K562 (cell line): ENCODE measurements around the gene NCBP2. TPM values are rescaled to one million over a fixed set of nuclear protein-coding genes. Genes with fewer than 3 reads are reported as not detected.

ENCODE experiments used
- ATAC-seq: fragments of 200-7000 bp; cut with Tn5 transposase; 3 replicates; pipeline ENCODE4 v1.9.1; 2020; ENCODE audit warnings: moderate library complexity
- BruUV-seq: library from RNA; stranded (reverse); fragments of 400-500 nt; replicated peaks from 2 replicates; lab custom pipeline; 2021; lab: Mats Ljungman, UMichigan
- CTCF ChIA-PET: fragments of 300-600 bp; formaldehyde crosslinking; extraction: SDS; loops from one replicate; lab custom pipeline; 2021; ENCODE audit warnings: low intra/inter-chr PET ratio; lab: Yijun Ruan, JAX
- POLR2A ChIA-PET: fragments of 300-600, 350-650 bp; sonication (Branson Sonifier 250); formaldehyde crosslinking; extraction: SDS; loops from one replicate; lab custom pipeline; 2021; ENCODE audit warnings: antibody characterized with exemption, inconsistent platforms; lab: Yijun Ruan, JAX
- DNase-seq, 4 experiments: peaks; one replicate each; pipeline versions ENCODE4 v3.0.0 to v3.0.0-alpha.2; 2011 to 2018; ENCODE audit warnings: low spot score in 3 of 4, mixed read lengths in 3 of 4; ENCODE audit errors: extremely low read depth in 1 of 4
- FAIRE-seq: peaks from 2 replicates; lab custom pipeline; 2011; peaks lifted over from hg19 to GRCh38; lab: Jason Lieb, UNC
- H2AFZ ChIP-seq: 2 replicates; pipeline ENCODE4 v1.6.0; 2011; ENCODE audit warnings: low read depth, low read length, control low read depth, inconsistent platforms
- H3K27ac ChIP-seq: fragments of 200-600 bp; 3 replicates; pipeline ENCODE4 v1.8.0; 2011; ENCODE audit warnings: low read depth, mild to moderate bottlenecking, control low read depth, inconsistent platforms, low read length, moderate library complexity, mixed read lengths; ENCODE audit errors: extremely low read depth
- H3K27me3 ChIP-seq, 2 experiments: fragments of 300-600 bp in 1 of 2; 2 replicates in 1 of 2; 3 replicates in 1 of 2; pipeline versions ENCODE4 v1.6.0 to v1.8.0; 2011; ENCODE audit warnings: inconsistent platforms in 2 of 2, low read length in 2 of 2, mild to moderate bottlenecking in 1 of 2, mixed read lengths in 1 of 2, moderate library complexity in 1 of 2; ENCODE audit not compliant: control insufficient read depth in 2 of 2, insufficient read depth in 2 of 2
- H3K36me3 ChIP-seq: fragments of 300-600 bp; 3 replicates; pipeline ENCODE4 v1.8.0; 2011; ENCODE audit warnings: mild to moderate bottlenecking, low read length, inconsistent platforms; ENCODE audit not compliant: control insufficient read depth, insufficient read depth
- H3K4me1 ChIP-seq, 2 experiments: fragments of 200-600 bp in 1 of 2; replicated peaks in 1 of 2; 2 replicates in 1 of 2; 3 replicates in 1 of 2; pipeline versions ENCODE4 v1.5.1 to v1.8.0; 2011; ENCODE audit warnings: inconsistent platforms in 2 of 2, low read length in 2 of 2, mild to moderate bottlenecking in 1 of 2, mixed read lengths in 1 of 2, moderate library complexity in 1 of 2; ENCODE audit not compliant: control insufficient read depth in 2 of 2, insufficient read depth in 2 of 2
- H3K4me2 ChIP-seq: 2 replicates; pipeline ENCODE4 v1.6.1; 2011; ENCODE audit warnings: low read length, control low read depth, inconsistent platforms, mixed read lengths; ENCODE audit not compliant: insufficient read depth
- H3K4me3 ChIP-seq: fragments of 200-600 bp; sonication (generic), shearing (Covaris generic); 2 replicates; pipeline ENCODE4 v1.5.1; 2016; ENCODE audit warnings: control low read depth, inconsistent platforms
- H3K79me2 ChIP-seq: fragments of 200-600 bp; 3 replicates; pipeline ENCODE4 v1.8.0; 2011; ENCODE audit warnings: low read length, inconsistent platforms; ENCODE audit not compliant: control insufficient read depth, insufficient read depth
- H3K9ac ChIP-seq, 2 experiments: 2 replicates each; pipeline versions ENCODE4 v1.6.0 to v1.6.1; 2011; ENCODE audit warnings: low read depth in 2 of 2, low read length in 2 of 2, control low read depth in 1 of 2, inconsistent platforms in 1 of 2, mild to moderate bottlenecking in 1 of 2, mixed read lengths in 1 of 2; ENCODE audit not compliant: insufficient read depth in 1 of 2
- H3K9me1 ChIP-seq: one replicate; pipeline ENCODE4 v1.6.0; 2011; ENCODE audit warnings: inconsistent platforms, mild to moderate bottlenecking, low read length, moderate library complexity; ENCODE audit not compliant: control insufficient read depth, insufficient read depth
- H3K9me3 ChIP-seq: replicated peaks from 2 replicates; pipeline ENCODE4 v1.5.1; 2011; ENCODE audit warnings: low read depth, low read length, inconsistent platforms; ENCODE audit not compliant: control insufficient read depth, insufficient read depth
- H4K20me1 ChIP-seq: replicated peaks from 2 replicates; pipeline ENCODE4 v1.6.1; 2011; ENCODE audit warnings: low read length, inconsistent platforms, mixed read lengths; ENCODE audit not compliant: control insufficient read depth, insufficient read depth
- BCOR ChIP-seq: fragments of 450-650 bp; IDR thresholded peaks from 2 replicates; pipeline ENCODE4 v1.6.1; 2016
- CBFA2T2 ChIP-seq: fragments of 450-650 bp; conservative IDR thresholded peaks from 2 replicates; pipeline ENCODE4 v1.6.1; 2017; ENCODE audit warnings: mild to moderate bottlenecking
- CBFA2T3 ChIP-seq: fragments of 450-650 bp; IDR thresholded peaks from 2 replicates; pipeline ENCODE4 v1.6.1; 2017
- CBX3 ChIP-seq, 2 experiments: IDR thresholded peaks; 1 replicate in 1 of 2; 2 replicates in 1 of 2; pipeline ENCODE4 v1.6.1; 2012; ENCODE audit warnings: inconsistent platforms in 2 of 2, low read length in 2 of 2, borderline replicate concordance in 1 of 2, control low read depth in 1 of 2
- CREM ChIP-seq: IDR thresholded peaks from 2 replicates; pipeline ENCODE4 v1.6.1; 2014; ENCODE audit warnings: antibody characterized with exemption, low read depth
- KDM1A ChIP-seq, 2 experiments: fragments of 450-650 bp; IDR thresholded peaks; 2 replicates each; pipeline ENCODE4 v1.6.1; 2016; ENCODE audit warnings: mild to moderate bottlenecking in 2 of 2
- MAZ ChIP-seq, 2 experiments: fragments of 450-650 bp in 1 of 2; sonication (generic) in 1 of 2; formaldehyde crosslinking; IDR thresholded peaks in 1 of 2; conservative IDR thresholded peaks in 1 of 2; 2 replicates each; pipeline versions ENCODE4 v1.4.0 to v1.5.0; 2020; ENCODE audit warnings: mild to moderate bottlenecking in 1 of 2, missing genetic modification reagents in 1 of 2
- MEIS2 ChIP-seq: fragments of 450-650 bp; IDR thresholded peaks from 2 replicates; pipeline ENCODE4 v1.6.1; 2014; ENCODE audit warnings: mild to moderate bottlenecking; ENCODE audit not compliant: partially characterized antibody
- MYNN ChIP-seq, 2 experiments: sonication (generic); formaldehyde crosslinking in 1 of 2; IDR thresholded peaks; 2 replicates each; pipeline versions ENCODE4 v1.5.0 to v1.6.1; 2016 to 2020; ENCODE audit warnings: antibody characterized with exemption in 1 of 2, missing genetic modification reagents in 1 of 2
- PTTG1 ChIP-seq: fragments of 450-650 bp; IDR thresholded peaks from 2 replicates; pipeline ENCODE4 v1.6.1; 2016; ENCODE audit warnings: low read depth, mild to moderate bottlenecking, missing genetic modification characterization, missing compliant biosample characterization
- RAD21 ChIP-seq, 2 experiments: fragments of 250-450 bp in 1 of 2; fragments of 450-650 bp in 1 of 2; sonication (Bioruptor Pico) in 1 of 2; formaldehyde crosslinking in 1 of 2; IDR thresholded peaks in 1 of 2; conservative IDR thresholded peaks in 1 of 2; 2 replicates each; pipeline versions ENCODE4 v1.4.0 to v1.8.0; 2020 to 2022; ENCODE audit warnings: mild to moderate bottlenecking in 2 of 2, moderate library complexity in 1 of 2
- RBM25 ChIP-seq: fragments of 200-400 bp; formaldehyde crosslinking; IDR thresholded peaks from 2 replicates; pipeline ENCODE4 v1.6.1; 2018; ENCODE audit warnings: low read length, low read depth, moderate library complexity; ENCODE audit not compliant: severe bottlenecking
- TAF1 ChIP-seq: IDR thresholded peaks from 2 replicates; pipeline ENCODE4 v1.6.1; 2011; ENCODE audit warnings: mild to moderate bottlenecking, low read length, moderate library complexity; ENCODE audit not compliant: insufficient read depth, control insufficient read depth, severe bottlenecking; ENCODE audit errors: extremely low read depth
- TRIM28 ChIP-seq: fragments of 450-650 bp; IDR thresholded peaks from 2 replicates; pipeline ENCODE4 v1.6.1; 2017
- ZC3H11A ChIP-seq: IDR thresholded peaks from 2 replicates; pipeline ENCODE4 v1.6.1; 2012; ENCODE audit warnings: low read depth, low read length, improper control_type of control experiment
- ZNF146 ChIP-seq: IDR thresholded peaks from one replicate; pipeline ENCODE4 v1.6.1; 2018; ENCODE audit warnings: missing compliant biosample characterization; ENCODE audit not compliant: unreplicated experiment
- WGBS: fragments of 100-300 bp; shearing (Covaris generic); methylation state at CpG from one replicate; pipeline ENCODE4 v1.1.6; 2016; ENCODE audit warnings: low coverage, mixed read lengths; ENCODE audit not compliant: insufficient coverage; ENCODE audit errors: missing lambda C conversion rate; 5-methylcytosine and 5-hydroxymethylcytosine counted together
- in situ Hi-C: fragments of 300-500 bp; cut with MboI; formaldehyde crosslinking; loops from 4 replicates; pipeline ENCODE4 v1.15.0; 2018; ENCODE audit warnings: inconsistent platforms, mixed read lengths
- intact Hi-C: fragments of 100-400 bp; cut with micrococcal nuclease; formaldehyde crosslinking; loops from 2 replicates; pipeline ENCODE4 v1.14.2; 2022
- polyA plus RNA-seq, 8 experiments: library from polyadenylated mRNA; depleted of rRNA in 4 of 8; stranded (reverse) in 5 of 8; unstranded in 3 of 8; fragments of >200 nt; fragmentation: Nextera tagmentation in 2 of 8; fragmentation: Illumina TruSeq in 1 of 8; extraction: Ambion mirVana in 2 of 8; extraction: Trizol in 1 of 8; gene quantifications; 2 replicates each; pipeline versions ENCODE4 v1.2.1 to v1.2.3, GENCODE V29; 2011 to 2014; ENCODE audit warnings: inconsistent platforms in 1 of 8, missing spikeins in 1 of 8
- total RNA-seq, 7 experiments: library from RNA; depleted of rRNA in 6 of 7; stranded (reverse); fragments of >200 nt in 6 of 7; fragmentation: Illumina TruSeq in 2 of 7; extraction: Trizol in 2 of 7; gene quantifications; 2 replicates each; pipeline versions ENCODE4 v1.2.1 to v1.2.3, GENCODE V29; 2011 to 2021; ENCODE audit warnings: low replicate concordance in 1 of 7
- TF ChIP-seq, protein P1 (sequence below), 3 experiments: IDR thresholded peaks in 2 of 3; conservative IDR thresholded peaks in 1 of 3; 2 replicates each; pipeline ENCODE4 v1.5.1; 2011 to 2012; ENCODE audit warnings: low read length in 3 of 3, mild to moderate bottlenecking in 3 of 3, control low read depth in 2 of 3, improper control_type of control experiment in 1 of 3, inconsistent platforms in 1 of 3, low read depth in 1 of 3, mixed read lengths in 1 of 3, moderate library complexity in 1 of 3; ENCODE audit not compliant: insufficient read depth in 2 of 3

NCBP2 gene
- total and polyA plus RNA-seq, 9 of the 15 experiments (the other 6 are each of a cell fraction or from before 2014, with no cell fraction given): 56.4 to 102 (median 82.3) TPM

GRCh38 chr3:196971094-196971698 is 28.9 kb upstream of the NCBP2 start:
- Histone ChIP-seq H3K4me3 (no peak overlapping the region), H2AFZ (peak overlapping the region; percentile 92; the same call in 1 of the 2 replicates), H3K36me3 (peaks cover 8% of the 10 kb centered on the region; the same call in 1 of the 3 replicates), H3K9me3 (peaks cover 3% of the 10 kb centered on the region; the same call in 1 of the 2 replicates), H3K4me2 (peak overlapping the region; percentile 19; the same call in 1 of the 2 replicates), H3K27ac (peak overlapping the region; percentile 34; the same call in 1 of the 3 replicates), H3K9me1 (no peaks in the 10 kb centered on the region), H3K27me3 (no peaks in the 10 kb centered on the region), H3K79me2 (peaks cover 12% of the 10 kb centered on the region; the same call in 2 of the 3 replicates), H3K4me1 (peaks cover 22 to 33% of the 10 kb centered on the region in 2 experiments; a peak in 4 of 5 replicates), H3K9ac (0 out of 4 replicates have a peak overlapping the region, but pooled peaks of 1 of the 2 experiments have one; percentile 90), H4K20me1 (no peaks in the 10 kb centered on the region)
- in situ Hi-C loops: loop anchor here (10.0 kb wide), 2 partner anchors 214 to 366 kb away; no protein-coding TSS in a partner anchor
- POLR2A ChIA-PET: interaction anchor here (0.6 to 1.2 kb wide), 8 partner anchors 11 to 630 kb away, joined by 3 to 4 read pairs (median 3); no protein-coding TSS in a partner anchor
- intact Hi-C loops: loop anchor here (1.0 to 5.0 kb wide), 3 partner anchors 133 to 449 kb away; no protein-coding TSS in a partner anchor
- DNase-seq (peak; percentile 36 to 85 (median 62)), FAIRE-seq (peak; percentile 93), ATAC-seq (peak; percentile 29)
- 34% methylated on average over 7 of the region's 7 CpGs for WGBS
- BruUV-seq: no TSS peak
- CTCF ChIA-PET: interaction anchor here (2.4 to 2.7 kb wide), 2 partner anchors 133 to 362 kb away, joined by 9 to 10 read pairs; no protein-coding TSS in a partner anchor
- TF ChIP-seq BCOR (peak; percentile 53), TAF1 (peak; percentile 16), MYNN (IDR thresholded peaks at IDR 0.05) (peak; percentile 91), MYNN (CRISPR knock-in tag; IDR thresholded peaks at IDR 0.05) (no peak), CBX3 (IDR thresholded peaks at IDR 0.05; ENCODE audit: borderline replicate concordance in 1 of 2, low read length in 2 of 2) (peak in 1 of 2 experiments; percentile 72; a peak in 2 of 3 replicates), ZNF146 (CRISPR knock-in tag) (peak; percentile 96), CBFA2T3 (peak; percentile 62), RBM25 (peak; percentile 60), CREM (peak; percentile 18; the same call in 1 of the 2 replicates), TRIM28 (peak; percentile 53; the same call in 1 of the 2 replicates), RAD21 (CRISPR knock-in tag; conservative IDR thresholded peaks at IDR 0.05 in 1 of 2, IDR thresholded peaks at IDR 0.05 in 1 of 2) (peak in 1 of 2 experiments; percentile 57; a peak in 2 of 4 replicates), KDM1A (IDR thresholded peaks at IDR 0.05) (peak; percentile 35 to 41; a peak in 1 of 4 replicates), PTTG1 (tag) (no peak), MEIS2 (peak; percentile 23), ZC3H11A (no peak), MAZ (CRISPR knock-in tag; conservative IDR thresholded peaks at IDR 0.05 in 1 of 2, IDR thresholded peaks at IDR 0.05 in 1 of 2) (no peak), CBFA2T2 (0 out of 2 replicates have a peak, but pooled peaks have one; percentile 10)
- TF ChIP-seq, protein P1, sequence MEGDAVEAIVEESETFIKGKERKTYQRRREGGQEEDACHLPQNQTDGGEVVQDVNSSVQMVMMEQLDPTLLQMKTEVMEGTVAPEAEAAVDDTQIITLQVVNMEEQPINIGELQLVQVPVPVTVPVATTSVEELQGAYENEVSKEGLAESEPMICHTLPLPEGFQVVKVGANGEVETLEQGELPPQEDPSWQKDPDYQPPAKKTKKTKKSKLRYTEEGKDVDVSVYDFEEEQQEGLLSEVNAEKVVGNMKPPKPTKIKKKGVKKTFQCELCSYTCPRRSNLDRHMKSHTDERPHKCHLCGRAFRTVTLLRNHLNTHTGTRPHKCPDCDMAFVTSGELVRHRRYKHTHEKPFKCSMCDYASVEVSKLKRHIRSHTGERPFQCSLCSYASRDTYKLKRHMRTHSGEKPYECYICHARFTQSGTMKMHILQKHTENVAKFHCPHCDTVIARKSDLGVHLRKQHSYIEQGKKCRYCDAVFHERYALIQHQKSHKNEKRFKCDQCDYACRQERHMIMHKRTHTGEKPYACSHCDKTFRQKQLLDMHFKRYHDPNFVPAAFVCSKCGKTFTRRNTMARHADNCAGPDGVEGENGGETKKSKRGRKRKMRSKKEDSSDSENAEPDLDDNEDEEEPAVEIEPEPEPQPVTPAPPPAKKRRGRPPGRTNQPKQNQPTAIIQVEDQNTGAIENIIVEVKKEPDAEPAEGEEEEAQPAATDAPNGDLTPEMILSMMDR (IDR thresholded peaks at IDR 0.05 in 2 of 3, conservative IDR thresholded peaks at IDR 0.05 in 1 of 3; ENCODE audit: insufficient read depth in 2 of 3, low read depth in 1 of 3, low read length in 3 of 3): peak; percentile 26 to 47 (median 44); a peak in 4 of 6 replicates
